Adrenal gland (tissue), 5 donors: ENCODE measurements around the gene MUS81.

Experiments
- POLR2A ChIP-seq, 2 donors: fragments of 450-650 bp; IDR thresholded peaks; one replicate each; pipeline ENCODE4 v1.6.1; 2017; ENCODE audit warnings: antibody characterized with exemption in 2 of 2, mild to moderate bottlenecking in 2 of 2, moderate library complexity in 1 of 2
- TF ChIP-seq, protein P1 (sequence below), 6 experiments: fragments of 450-650 bp in 4 of 6; fragments of 200-600 bp in 2 of 6; sonication (generic) in 1 of 6; IDR thresholded peaks; 1 replicate in 5 of 6; 2 replicates in 1 of 6; pipeline versions ENCODE4 v1.5.1 to v1.8.0; 2016 to 2021; ENCODE audit warnings: antibody characterized with exemption in 6 of 6, mild to moderate bottlenecking in 2 of 6, moderate library complexity in 1 of 6
- donor health status: DM: no; HTN: no; CAD: no.

DNA sequence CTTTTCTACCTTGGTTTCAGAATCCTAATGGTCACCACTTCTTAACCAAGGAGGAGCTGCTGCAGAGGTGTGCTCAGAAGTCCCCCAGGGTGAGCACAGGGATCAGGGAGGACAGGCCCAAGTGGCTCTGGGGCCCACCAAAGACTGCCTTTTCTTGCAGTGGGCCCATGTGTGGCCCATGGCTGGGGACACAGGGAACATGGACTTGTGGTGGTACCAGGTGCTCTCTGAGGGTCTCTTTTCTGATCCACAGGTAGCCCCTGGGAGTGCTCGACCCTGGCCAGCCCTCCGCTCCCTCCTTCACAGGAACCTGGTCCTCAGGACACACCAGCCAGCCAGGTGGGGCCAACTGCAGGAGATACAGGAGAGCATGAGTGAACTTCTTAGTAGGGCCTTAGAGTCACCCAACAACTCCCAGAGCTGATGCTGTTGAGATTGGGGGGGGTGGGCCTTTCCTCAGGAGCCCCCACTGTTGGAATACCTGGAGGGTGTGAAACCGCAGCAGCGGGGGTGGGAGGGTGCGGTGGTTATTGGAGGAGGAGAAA, 2.0 kb downstream of the MUS81 start:
- TF ChIP-seq, protein P1, sequence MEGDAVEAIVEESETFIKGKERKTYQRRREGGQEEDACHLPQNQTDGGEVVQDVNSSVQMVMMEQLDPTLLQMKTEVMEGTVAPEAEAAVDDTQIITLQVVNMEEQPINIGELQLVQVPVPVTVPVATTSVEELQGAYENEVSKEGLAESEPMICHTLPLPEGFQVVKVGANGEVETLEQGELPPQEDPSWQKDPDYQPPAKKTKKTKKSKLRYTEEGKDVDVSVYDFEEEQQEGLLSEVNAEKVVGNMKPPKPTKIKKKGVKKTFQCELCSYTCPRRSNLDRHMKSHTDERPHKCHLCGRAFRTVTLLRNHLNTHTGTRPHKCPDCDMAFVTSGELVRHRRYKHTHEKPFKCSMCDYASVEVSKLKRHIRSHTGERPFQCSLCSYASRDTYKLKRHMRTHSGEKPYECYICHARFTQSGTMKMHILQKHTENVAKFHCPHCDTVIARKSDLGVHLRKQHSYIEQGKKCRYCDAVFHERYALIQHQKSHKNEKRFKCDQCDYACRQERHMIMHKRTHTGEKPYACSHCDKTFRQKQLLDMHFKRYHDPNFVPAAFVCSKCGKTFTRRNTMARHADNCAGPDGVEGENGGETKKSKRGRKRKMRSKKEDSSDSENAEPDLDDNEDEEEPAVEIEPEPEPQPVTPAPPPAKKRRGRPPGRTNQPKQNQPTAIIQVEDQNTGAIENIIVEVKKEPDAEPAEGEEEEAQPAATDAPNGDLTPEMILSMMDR (IDR thresholded peaks at IDR 0.05): no peak
- TF ChIP-seq POLR2A (IDR thresholded peaks at IDR 0.05): no peak
